ENCODE measurements around the gene LRRC42. TPM values are rescaled to one million over a fixed set of nuclear protein-coding genes. Genes with fewer than 3 reads are reported as not detected.

Gene LRRC42, protein sequence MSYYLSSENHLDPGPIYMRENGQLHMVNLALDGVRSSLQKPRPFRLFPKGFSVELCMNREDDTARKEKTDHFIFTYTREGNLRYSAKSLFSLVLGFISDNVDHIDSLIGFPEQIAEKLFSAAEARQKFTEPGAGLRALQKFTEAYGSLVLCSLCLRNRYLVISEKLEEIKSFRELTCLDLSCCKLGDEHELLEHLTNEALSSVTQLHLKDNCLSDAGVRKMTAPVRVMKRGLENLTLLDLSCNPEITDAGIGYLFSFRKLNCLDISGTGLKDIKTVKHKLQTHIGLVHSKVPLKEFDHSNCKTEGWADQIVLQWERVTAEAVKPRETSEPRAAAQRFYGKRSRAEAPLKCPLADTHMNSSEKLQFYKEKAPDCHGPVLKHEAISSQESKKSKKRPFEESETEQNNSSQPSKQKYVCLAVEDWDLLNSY
- total RNA-seq (2022; extraction: Qiagen RNA extraction): 27.4 to 29.8 TPM (median 28.2 TPM) in 5 replicates

DNA sequence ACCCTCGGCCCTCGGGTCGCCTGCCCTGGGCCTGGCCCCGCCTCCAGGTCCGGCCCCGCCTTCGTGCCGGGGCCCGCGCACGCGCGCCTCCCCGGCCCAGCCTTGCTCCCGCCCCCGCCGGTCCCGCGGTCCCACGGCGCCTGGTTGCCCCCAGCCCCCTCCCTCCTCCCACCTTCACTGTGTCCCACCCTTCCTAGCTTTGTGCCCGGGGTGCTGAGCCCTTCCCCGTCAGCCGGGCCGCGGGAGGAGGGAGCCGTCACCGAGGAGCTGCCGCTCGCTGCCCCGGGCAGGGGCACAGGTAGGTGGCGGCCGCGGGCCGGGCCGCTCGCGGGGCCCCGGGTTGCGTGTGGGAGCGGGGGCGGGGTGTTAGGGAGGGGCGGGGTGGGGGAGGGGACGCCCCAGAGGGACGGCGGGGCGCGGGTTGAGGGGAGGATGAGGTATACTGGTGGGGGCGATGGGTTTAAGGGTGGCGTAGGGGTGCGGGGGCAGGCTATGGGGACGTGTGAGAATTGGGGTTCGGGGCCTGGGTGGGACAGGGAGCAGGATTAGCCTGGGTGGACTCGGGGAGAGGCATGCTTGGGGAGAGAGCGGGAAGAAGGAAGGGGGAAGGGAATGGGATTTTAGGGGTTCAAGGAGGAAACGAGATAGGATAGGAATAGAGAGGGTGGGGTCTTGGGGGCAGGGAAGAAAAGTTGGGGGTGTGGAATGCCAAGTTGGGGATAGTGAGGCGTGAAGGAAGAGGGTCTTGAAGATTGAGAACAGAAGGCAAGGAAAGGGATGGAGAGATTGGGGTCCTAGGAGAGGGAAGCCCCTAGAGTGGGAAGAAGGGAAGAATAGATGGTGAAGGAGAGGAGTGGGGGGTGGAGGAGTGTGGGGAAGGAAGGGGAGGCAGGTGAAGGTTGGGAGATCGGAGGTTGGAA is at the start of gene LRRC42:
TSS of gene LRRC42 (plus strand) at position 99 of the 920 bp plus-strand sequence. CDS start 5,650 bp downstream, outside the sequence.

DNA sequence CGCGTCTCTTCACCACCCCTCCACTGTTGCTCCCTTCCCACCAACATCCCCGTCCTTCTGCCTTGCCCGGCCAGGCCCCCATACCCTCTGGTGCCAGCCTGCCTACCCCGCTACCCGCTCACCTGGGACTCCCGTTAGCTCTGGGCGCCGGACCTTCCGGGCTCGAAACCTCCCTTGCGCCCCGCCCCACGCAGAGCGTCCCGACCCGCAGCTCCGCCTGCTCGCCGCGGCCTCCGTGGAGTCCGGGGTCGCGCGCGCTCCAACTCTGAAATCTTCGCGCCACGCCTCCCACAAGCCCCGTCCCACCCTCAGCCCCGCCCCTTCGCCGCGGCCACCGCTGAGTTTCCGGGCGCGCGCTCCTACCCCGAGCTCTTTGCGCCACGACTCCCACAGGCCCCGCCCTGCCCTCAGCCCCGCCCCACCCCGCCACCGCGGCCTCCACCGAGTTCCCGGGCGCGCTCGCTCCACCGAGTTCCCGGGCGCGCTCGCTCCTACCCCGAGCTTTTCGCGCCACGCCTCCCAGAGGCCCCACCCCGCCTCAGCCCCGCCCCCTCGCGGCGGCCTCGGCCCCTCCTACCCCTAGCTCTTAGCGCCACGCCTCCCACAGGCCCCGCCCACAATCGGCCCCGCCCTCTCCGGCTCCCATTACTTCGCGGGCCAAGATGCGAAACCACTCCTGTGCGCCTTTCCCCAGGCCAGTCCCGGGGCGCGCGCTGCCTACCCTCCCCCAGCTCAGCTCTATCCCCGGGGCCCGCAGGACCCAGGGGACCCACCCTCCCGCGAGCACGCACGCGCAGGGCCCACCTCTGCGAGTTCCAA is 508 bp upstream of the LRRC42 start, which contains the start of gene IFT25:
TSS of gene IFT25 (minus strand) at position 267 of the 819 bp plus-strand sequence. CDS start 5,617 bp downstream, outside the sequence.

Other genes with a start within 250 kb of the LRRC42 start
- 0.05 to 0.11 TPM (median 0.06 TPM) in 5 replicates for gene GLIS1, start 207.2 kb upstream of the LRRC42 start, total RNA-seq (2022; extraction: Qiagen RNA extraction)
- gene NDC1, start 108.1 kb upstream of the LRRC42 start, total RNA-seq (2022; extraction: Qiagen RNA extraction): 20.7 to 25.7 TPM (median 22.8 TPM) in 5 replicates
- gene YIPF1, start 56.6 kb upstream of the LRRC42 start, total RNA-seq (2022; extraction: Qiagen RNA extraction): 12.9 to 14.0 TPM (median 13.3 TPM) in 5 replicates
- gene DIO1, start 52.2 kb upstream of the LRRC42 start, total RNA-seq (2022; extraction: Qiagen RNA extraction): 0.06 TPM in 1 of 5 replicates, not detected in the others
- gene IFT25, start 651 bp upstream of the LRRC42 start, total RNA-seq (2022; extraction: Qiagen RNA extraction): 29.0 to 42.6 TPM (median 31.2 TPM) in 5 replicates
- not detected in 5 replicates for gene LDLRAD1, start 71.8 kb downstream of the LRRC42 start, total RNA-seq (2022; extraction: Qiagen RNA extraction)
- gene TMEM59, start 106.9 kb downstream of the LRRC42 start, total RNA-seq (2022; extraction: Qiagen RNA extraction): 104 to 119 TPM (median 111 TPM) in 5 replicates
- 1.7 to 2.7 TPM (median 2.4 TPM) in 5 replicates for gene TCEANC2, start 107.3 kb downstream of the LRRC42 start, total RNA-seq (2022; extraction: Qiagen RNA extraction)
- not detected in 5 replicates for gene CDCP2, start 206.7 kb downstream of the LRRC42 start, total RNA-seq (2022; extraction: Qiagen RNA extraction)